HepG2 (cell line): ENCODE measurements around the gene TJP2. TPM values are rescaled to one million over a fixed set of nuclear protein-coding genes. Genes with fewer than 3 reads are reported as not detected.

Experiments used
- ATAD3A ChIP-seq: sonication (generic); formaldehyde crosslinking; IDR thresholded peaks from 2 replicates; pipeline ENCODE4 v1.4.0; 2020; ENCODE audit warnings: missing genetic modification reagents
- GATA4 ChIP-seq: sonication (generic); IDR thresholded peaks from 2 replicates; pipeline ENCODE4 v1.6.1; 2016; ENCODE audit warnings: antibody characterized with exemption, low read depth, borderline replicate concordance
- HDAC6 ChIP-seq: fragments of 200-600 bp; sonication (generic); IDR thresholded peaks from 2 replicates; pipeline ENCODE4 v1.7.0; 2017; ENCODE audit warnings: mild to moderate bottlenecking, antibody characterized with exemption, low read length, low read depth
- HNRNPH1 ChIP-seq: fragments of 200-400 bp; formaldehyde crosslinking; optimal IDR thresholded peaks from 2 replicates; pipeline ENCODE3; 2017; ENCODE audit warnings: mild to moderate bottlenecking, low read depth, low read length
- MIER2 ChIP-seq: IDR thresholded peaks from 2 replicates; pipeline ENCODE4 v1.6.1; 2016; ENCODE audit warnings: missing biosample characterization, missing genetic modification reagents
- MIXL1 ChIP-seq: IDR thresholded peaks from 2 replicates; pipeline ENCODE4 v1.6.1; 2016
- NCOA5 ChIP-seq: sonication (generic); formaldehyde crosslinking; IDR thresholded peaks from 2 replicates; pipeline ENCODE4 v1.4.0; 2020; ENCODE audit warnings: missing genetic modification reagents
- NFKB2 ChIP-seq: sonication (generic); formaldehyde crosslinking; IDR thresholded peaks from 2 replicates; pipeline ENCODE4 v1.4.0; 2020; ENCODE audit warnings: missing genetic modification reagents, borderline replicate concordance
- NFYB ChIP-seq: sonication (generic); formaldehyde crosslinking; IDR thresholded peaks from 2 replicates; pipeline ENCODE4 v1.4.0; 2020; ENCODE audit warnings: missing genetic modification reagents
- RCOR2 ChIP-seq: IDR thresholded peaks from 2 replicates; pipeline ENCODE4 v1.6.1; 2016; ENCODE audit warnings: missing biosample characterization, missing genetic modification reagents
- SNRNP70 ChIP-seq: fragments of 200-400 bp; formaldehyde crosslinking; IDR thresholded peaks from 2 replicates; pipeline ENCODE4 v1.6.1; 2017; ENCODE audit warnings: mild to moderate bottlenecking, low read depth, low read length, moderate library complexity
- SOX13 ChIP-seq, 3 experiments: fragments of 450-650 bp in 1 of 3; sonication (generic) in 1 of 3; formaldehyde crosslinking in 1 of 3; IDR thresholded peaks in 2 of 3; conservative IDR thresholded peaks in 1 of 3; 2 replicates each; pipeline versions ENCODE4 v1.5.0 to v1.6.1; 2016 to 2020; ENCODE audit warnings: antibody characterized with exemption in 1 of 3, mild to moderate bottlenecking in 1 of 3, missing compliant biosample characterization in 1 of 3, missing genetic modification reagents in 1 of 3, moderate library complexity in 1 of 3
- TBP ChIP-seq: sonication (generic); formaldehyde crosslinking; IDR thresholded peaks from 2 replicates; pipeline ENCODE4 v1.5.0; 2020; ENCODE audit warnings: missing genetic modification reagents
- WIZ ChIP-seq: sonication (generic); formaldehyde crosslinking; IDR thresholded peaks from 2 replicates; pipeline ENCODE4 v1.5.1; 2020; ENCODE audit warnings: mild to moderate bottlenecking, missing genetic modification reagents
- ZNF124 ChIP-seq: sonication (generic); formaldehyde crosslinking; IDR thresholded peaks from 2 replicates; pipeline ENCODE4 v1.4.0; 2020; ENCODE audit warnings: missing genetic modification reagents
- ZNF138 ChIP-seq: sonication (generic); formaldehyde crosslinking; IDR thresholded peaks from 2 replicates; pipeline ENCODE4 v1.5.0; 2020; ENCODE audit warnings: mild to moderate bottlenecking, low read depth, missing genetic modification reagents
- ZNF549 ChIP-seq: sonication (generic); formaldehyde crosslinking; IDR thresholded peaks from 2 replicates; pipeline ENCODE4 v1.5.0; 2020; ENCODE audit warnings: missing genetic modification reagents
- ZNF761 ChIP-seq: sonication (generic); formaldehyde crosslinking; conservative IDR thresholded peaks from 2 replicates; pipeline ENCODE4 v1.4.0; 2020; ENCODE audit warnings: mild to moderate bottlenecking, missing genetic modification reagents
- polyA plus RNA-seq, 8 experiments: library from polyadenylated mRNA; depleted of rRNA in 3 of 8; stranded (reverse) in 7 of 8; unstranded in 1 of 8; fragments of >200 nt; fragmentation: Illumina TruSeq in 4 of 8; extraction: Trizol in 4 of 8; gene quantifications; 2 replicates each; pipeline versions ENCODE4 v1.2.1 to v1.2.3, GENCODE V29; 2011 to 2016; ENCODE audit warnings: low read depth in 4 of 8, missing spikeins in 1 of 8, mixed read lengths in 1 of 8; ENCODE audit not compliant: insufficient read depth in 1 of 8
- total RNA-seq, 5 experiments: library from RNA; depleted of rRNA; stranded (reverse); fragments of >200 nt; fragmentation: Illumina TruSeq; extraction: Trizol; gene quantifications; 2 replicates each; pipeline ENCODE4 v1.2.3, GENCODE V29; 2016; ENCODE audit warnings: low read depth in 1 of 5
- TF ChIP-seq, protein P1 (sequence below): sonication (generic); formaldehyde crosslinking; IDR thresholded peaks from 2 replicates; pipeline ENCODE4 v1.4.0; 2020; ENCODE audit warnings: mild to moderate bottlenecking, missing genetic modification reagents, borderline replicate concordance
- TF ChIP-seq, protein P2 (sequence below): sonication (generic); formaldehyde crosslinking; IDR thresholded peaks from 2 replicates; pipeline ENCODE4 v1.9.0; 2021; ENCODE audit warnings: missing genetic modification reagents, borderline replicate concordance
- TF ChIP-seq, protein P3 (sequence below): sonication (generic); formaldehyde crosslinking; IDR thresholded peaks from 2 replicates; pipeline ENCODE4 v1.4.0; 2020; ENCODE audit warnings: missing genetic modification reagents, borderline replicate concordance
- TF ChIP-seq, protein P4 (sequence below): sonication (generic); formaldehyde crosslinking; IDR thresholded peaks from 2 replicates; pipeline ENCODE4 v1.8.0; 2022; ENCODE audit warnings: missing genetic modification reagents, mild to moderate bottlenecking, borderline replicate concordance

Gene TJP2
- total and polyA plus RNA-seq, 2 of the 13 experiments (the other 11 are each of a cell fraction or from before 2014, with no cell fraction given) = 109 to 110 TPM

DNA sequence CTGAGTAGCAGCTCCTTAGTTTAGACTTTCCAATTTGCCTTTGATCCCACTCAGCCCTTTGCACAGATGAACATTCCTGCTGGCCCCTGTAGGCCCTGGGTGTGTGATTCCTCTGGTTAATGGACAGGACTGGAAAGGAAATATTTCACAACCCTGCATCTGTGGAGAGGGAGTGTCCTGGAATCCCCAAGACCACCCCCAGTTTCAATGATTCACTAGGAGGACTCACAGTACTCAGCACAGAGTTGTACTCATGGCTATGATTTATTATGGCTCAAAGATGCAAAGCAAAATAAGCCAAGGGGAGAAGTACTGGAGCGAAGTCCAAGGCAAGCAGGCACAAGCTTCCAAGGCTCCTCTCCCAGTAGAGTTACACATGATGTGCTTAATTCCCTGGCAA, 42.4 kb upstream of the TJP2 start (continued):
- TF ChIP-seq, protein P1, sequence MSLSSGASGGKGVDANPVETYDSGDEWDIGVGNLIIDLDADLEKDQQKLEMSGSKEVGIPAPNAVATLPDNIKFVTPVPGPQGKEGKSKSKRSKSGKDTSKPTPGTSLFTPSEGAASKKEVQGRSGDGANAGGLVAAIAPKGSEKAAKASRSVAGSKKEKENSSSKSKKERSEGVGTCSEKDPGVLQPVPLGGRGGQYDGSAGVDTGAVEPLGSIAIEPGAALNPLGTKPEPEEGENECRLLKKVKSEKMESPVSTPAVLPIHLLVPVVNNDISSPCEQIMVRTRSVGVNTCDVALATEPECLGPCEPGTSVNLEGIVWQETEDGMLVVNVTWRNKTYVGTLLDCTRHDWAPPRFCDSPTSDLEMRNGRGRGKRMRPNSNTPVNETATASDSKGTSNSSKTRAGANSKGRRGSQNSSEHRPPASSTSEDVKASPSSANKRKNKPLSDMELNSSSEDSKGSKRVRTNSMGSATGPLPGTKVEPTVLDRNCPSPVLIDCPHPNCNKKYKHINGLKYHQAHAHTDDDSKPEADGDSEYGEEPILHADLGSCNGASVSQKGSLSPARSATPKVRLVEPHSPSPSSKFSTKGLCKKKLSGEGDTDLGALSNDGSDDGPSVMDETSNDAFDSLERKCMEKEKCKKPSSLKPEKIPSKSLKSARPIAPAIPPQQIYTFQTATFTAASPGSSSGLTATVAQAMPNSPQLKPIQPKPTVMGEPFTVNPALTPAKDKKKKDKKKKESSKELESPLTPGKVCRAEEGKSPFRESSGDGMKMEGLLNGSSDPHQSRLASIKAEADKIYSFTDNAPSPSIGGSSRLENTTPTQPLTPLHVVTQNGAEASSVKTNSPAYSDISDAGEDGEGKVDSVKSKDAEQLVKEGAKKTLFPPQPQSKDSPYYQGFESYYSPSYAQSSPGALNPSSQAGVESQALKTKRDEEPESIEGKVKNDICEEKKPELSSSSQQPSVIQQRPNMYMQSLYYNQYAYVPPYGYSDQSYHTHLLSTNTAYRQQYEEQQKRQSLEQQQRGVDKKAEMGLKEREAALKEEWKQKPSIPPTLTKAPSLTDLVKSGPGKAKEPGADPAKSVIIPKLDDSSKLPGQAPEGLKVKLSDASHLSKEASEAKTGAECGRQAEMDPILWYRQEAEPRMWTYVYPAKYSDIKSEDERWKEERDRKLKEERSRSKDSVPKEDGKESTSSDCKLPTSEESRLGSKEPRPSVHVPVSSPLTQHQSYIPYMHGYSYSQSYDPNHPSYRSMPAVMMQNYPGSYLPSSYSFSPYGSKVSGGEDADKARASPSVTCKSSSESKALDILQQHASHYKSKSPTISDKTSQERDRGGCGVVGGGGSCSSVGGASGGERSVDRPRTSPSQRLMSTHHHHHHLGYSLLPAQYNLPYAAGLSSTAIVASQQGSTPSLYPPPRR (CRISPR knock-in tag) = 0 out of 2 replicates have a peak, but pooled peaks have one; percentile 25
- no peak for TF ChIP-seq GATA4
- TF ChIP-seq HDAC6 = no peak
- no peak for TF ChIP-seq SNRNP70
- TF ChIP-seq ZNF549 (CRISPR knock-in tag) = no peak
- no peak for TF ChIP-seq WIZ
- TF ChIP-seq, protein P2, sequence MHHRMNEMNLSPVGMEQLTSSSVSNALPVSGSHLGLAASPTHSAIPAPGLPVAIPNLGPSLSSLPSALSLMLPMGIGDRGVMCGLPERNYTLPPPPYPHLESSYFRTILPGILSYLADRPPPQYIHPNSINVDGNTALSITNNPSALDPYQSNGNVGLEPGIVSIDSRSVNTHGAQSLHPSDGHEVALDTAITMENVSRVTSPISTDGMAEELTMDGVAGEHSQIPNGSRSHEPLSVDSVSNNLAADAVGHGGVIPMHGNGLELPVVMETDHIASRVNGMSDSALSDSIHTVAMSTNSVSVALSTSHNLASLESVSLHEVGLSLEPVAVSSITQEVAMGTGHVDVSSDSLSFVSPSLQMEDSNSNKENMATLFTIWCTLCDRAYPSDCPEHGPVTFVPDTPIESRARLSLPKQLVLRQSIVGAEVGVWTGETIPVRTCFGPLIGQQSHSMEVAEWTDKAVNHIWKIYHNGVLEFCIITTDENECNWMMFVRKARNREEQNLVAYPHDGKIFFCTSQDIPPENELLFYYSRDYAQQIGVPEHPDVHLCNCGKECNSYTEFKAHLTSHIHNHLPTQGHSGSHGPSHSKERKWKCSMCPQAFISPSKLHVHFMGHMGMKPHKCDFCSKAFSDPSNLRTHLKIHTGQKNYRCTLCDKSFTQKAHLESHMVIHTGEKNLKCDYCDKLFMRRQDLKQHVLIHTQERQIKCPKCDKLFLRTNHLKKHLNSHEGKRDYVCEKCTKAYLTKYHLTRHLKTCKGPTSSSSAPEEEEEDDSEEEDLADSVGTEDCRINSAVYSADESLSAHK (CRISPR knock-in tag) = no peak
- no peak for TF ChIP-seq NCOA5
- TF ChIP-seq TBP (CRISPR knock-in tag) = no peak
- TF ChIP-seq ZNF761 (CRISPR knock-in tag) = no peak
- TF ChIP-seq RCOR2 (CRISPR knock-in tag) = peak; percentile 44; the same call in 1 of the 2 replicates
- TF ChIP-seq SOX13 (IDR thresholded peaks at IDR 0.05) = no peak
- peak in 1 of 2 experiments; percentile 55; a peak in 1 of 4 replicates for TF ChIP-seq SOX13 (CRISPR knock-in tag; conservative IDR thresholded peaks at IDR 0.05 in 1 of 2, IDR thresholded peaks at IDR 0.05 in 1 of 2)
- no peak for TF ChIP-seq NFKB2
- TF ChIP-seq ZNF124 (CRISPR knock-in tag) = 0 out of 2 replicates have a peak, but pooled peaks have one; percentile 43
- 0 out of 2 replicates have a peak, but pooled peaks have one; percentile 40 for TF ChIP-seq MIXL1
- TF ChIP-seq HNRNPH1 = no peak
- no peak for TF ChIP-seq ZNF138
- 0 out of 2 replicates have a peak, but pooled peaks have one; percentile 20 for TF ChIP-seq MIER2 (CRISPR knock-in tag)
- TF ChIP-seq, protein P3, sequence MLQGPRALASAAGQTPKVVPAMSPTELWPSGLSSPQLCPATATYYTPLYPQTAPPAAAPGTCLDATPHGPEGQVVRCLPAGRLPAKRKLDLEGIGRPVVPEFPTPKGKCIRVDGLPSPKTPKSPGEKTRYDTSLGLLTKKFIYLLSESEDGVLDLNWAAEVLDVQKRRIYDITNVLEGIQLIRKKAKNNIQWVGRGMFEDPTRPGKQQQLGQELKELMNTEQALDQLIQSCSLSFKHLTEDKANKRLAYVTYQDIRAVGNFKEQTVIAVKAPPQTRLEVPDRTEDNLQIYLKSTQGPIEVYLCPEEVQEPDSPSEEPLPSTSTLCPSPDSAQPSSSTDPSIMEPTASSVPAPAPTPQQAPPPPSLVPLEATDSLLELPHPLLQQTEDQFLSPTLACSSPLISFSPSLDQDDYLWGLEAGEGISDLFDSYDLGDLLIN (CRISPR knock-in tag) = no peak
- no peak for TF ChIP-seq ATAD3A
- TF ChIP-seq NFYB (CRISPR knock-in tag) = no peak
- TF ChIP-seq, protein P4, sequence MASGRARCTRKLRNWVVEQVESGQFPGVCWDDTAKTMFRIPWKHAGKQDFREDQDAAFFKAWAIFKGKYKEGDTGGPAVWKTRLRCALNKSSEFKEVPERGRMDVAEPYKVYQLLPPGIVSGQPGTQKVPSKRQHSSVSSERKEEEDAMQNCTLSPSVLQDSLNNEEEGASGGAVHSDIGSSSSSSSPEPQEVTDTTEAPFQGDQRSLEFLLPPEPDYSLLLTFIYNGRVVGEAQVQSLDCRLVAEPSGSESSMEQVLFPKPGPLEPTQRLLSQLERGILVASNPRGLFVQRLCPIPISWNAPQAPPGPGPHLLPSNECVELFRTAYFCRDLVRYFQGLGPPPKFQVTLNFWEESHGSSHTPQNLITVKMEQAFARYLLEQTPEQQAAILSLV (CRISPR knock-in tag) = no peak
